HEK293 (cell line): ENCODE data around the gene CCL8.

Experiments used
- CTCF ChIP-seq: fragments of 450-650 bp; formaldehyde crosslinking; IDR thresholded peaks from 2 replicates; pipeline ENCODE4 v1.5.1; 2016; ENCODE audit warnings: missing biosample characterization, missing genetic modification characterization
- GLI2 ChIP-seq: fragments of 450-650 bp; formaldehyde crosslinking; IDR thresholded peaks from 2 replicates; pipeline ENCODE4; 2017; ENCODE audit warnings: missing biosample characterization, missing genetic modification characterization, low read depth, borderline replicate concordance
- IKZF3 ChIP-seq: fragments of 450-650 bp; IDR thresholded peaks from 2 replicates; pipeline ENCODE4 v1.5.0; 2018; ENCODE audit warnings: missing biosample characterization, mild to moderate bottlenecking, missing genetic modification characterization, moderate library complexity
- PRDM10 ChIP-seq: fragments of 450-650 bp; formaldehyde crosslinking; IDR thresholded peaks from 2 replicates; pipeline ENCODE4 v1.5.1; 2016; ENCODE audit warnings: missing biosample characterization, missing genetic modification characterization
- YY1 ChIP-seq: fragments of 450-650 bp; formaldehyde crosslinking; IDR thresholded peaks from 2 replicates; pipeline ENCODE4 v1.5.1; 2018; ENCODE audit warnings: missing biosample characterization, missing genetic modification characterization
- ZNF157 ChIP-seq: fragments of 450-650 bp; formaldehyde crosslinking; IDR thresholded peaks from 2 replicates; pipeline ENCODE4 v1.5.1; 2016; ENCODE audit warnings: missing biosample characterization, missing genetic modification characterization
- ZNF214 ChIP-seq: fragments of 450-650 bp; formaldehyde crosslinking; IDR thresholded peaks from 2 replicates; pipeline ENCODE4 v1.5.1; 2017; ENCODE audit warnings: missing biosample characterization, mild to moderate bottlenecking, missing genetic modification characterization, borderline replicate concordance
- ZNF510 ChIP-seq: fragments of 450-650 bp; formaldehyde crosslinking; IDR thresholded peaks from 2 replicates; pipeline ENCODE4 v1.5.1; 2018; ENCODE audit warnings: mild to moderate bottlenecking, missing genetic modification characterization, missing biosample characterization; ENCODE audit not compliant: insufficient replicate concordance
- ZNF660 ChIP-seq: fragments of 450-650 bp; IDR thresholded peaks from 2 replicates; pipeline ENCODE4 v1.5.1; 2018; ENCODE audit warnings: missing biosample characterization, mild to moderate bottlenecking, missing genetic modification characterization
- ZNF830 ChIP-seq: fragments of 450-650 bp; IDR thresholded peaks from 2 replicates; pipeline ENCODE4 v1.5.0; 2018; ENCODE audit warnings: missing biosample characterization, missing genetic modification characterization, low read depth, mild to moderate bottlenecking, moderate library complexity
- ZSCAN23 ChIP-seq: fragments of 450-650 bp; formaldehyde crosslinking; IDR thresholded peaks from 2 replicates; pipeline ENCODE4 v1.5.1; 2016; ENCODE audit warnings: missing biosample characterization, missing genetic modification characterization
- TF ChIP-seq, protein P1 (sequence below): fragments of 450-650 bp; formaldehyde crosslinking; IDR thresholded peaks from 2 replicates; pipeline ENCODE4 v1.5.1; 2016; ENCODE audit warnings: missing biosample characterization, missing genetic modification characterization, low read depth
- TF ChIP-seq, protein P2 (sequence below): fragments of 450-650 bp; formaldehyde crosslinking; IDR thresholded peaks from 2 replicates; pipeline ENCODE4 v1.5.1; 2016; ENCODE audit warnings: missing biosample characterization, missing genetic modification characterization, low read depth

DNA sequence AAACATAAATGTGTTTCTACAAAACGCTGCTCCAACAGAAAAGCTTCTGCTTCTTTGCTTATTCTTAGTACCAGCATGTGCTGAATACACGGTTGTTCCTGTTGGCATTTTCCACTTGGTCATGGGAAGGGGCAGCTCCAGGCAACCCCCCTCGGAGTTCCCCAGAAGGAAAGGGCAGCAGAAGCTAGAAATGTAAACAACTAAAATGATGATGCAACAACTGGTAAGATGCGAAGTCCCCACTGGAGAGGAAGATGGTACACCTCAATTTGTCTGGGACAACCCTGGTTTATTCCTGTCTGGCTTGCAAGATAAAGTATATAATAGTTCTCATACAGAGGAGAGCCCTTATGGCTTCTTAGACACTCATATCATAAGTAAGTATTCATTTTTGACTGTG lies 27.8 kb downstream of the CCL8 start:
- TF ChIP-seq ZSCAN23 (no peak), IKZF3 (tag by site-specific recombination) (no peak), ZNF830 (tag by site-specific recombination) (no peak), ZNF214 (tag by site-specific recombination) (no peak), ZNF157 (tag by site-specific recombination) (no peak), YY1 (tag by site-specific recombination) (no peak), GLI2 (tag by site-specific recombination) (no peak), ZNF510 (no peak), PRDM10 (peak; percentile 85), CTCF (tag by site-specific recombination) (no peak), ZNF660 (tag by site-specific recombination) (no peak)
- TF ChIP-seq, protein P1, sequence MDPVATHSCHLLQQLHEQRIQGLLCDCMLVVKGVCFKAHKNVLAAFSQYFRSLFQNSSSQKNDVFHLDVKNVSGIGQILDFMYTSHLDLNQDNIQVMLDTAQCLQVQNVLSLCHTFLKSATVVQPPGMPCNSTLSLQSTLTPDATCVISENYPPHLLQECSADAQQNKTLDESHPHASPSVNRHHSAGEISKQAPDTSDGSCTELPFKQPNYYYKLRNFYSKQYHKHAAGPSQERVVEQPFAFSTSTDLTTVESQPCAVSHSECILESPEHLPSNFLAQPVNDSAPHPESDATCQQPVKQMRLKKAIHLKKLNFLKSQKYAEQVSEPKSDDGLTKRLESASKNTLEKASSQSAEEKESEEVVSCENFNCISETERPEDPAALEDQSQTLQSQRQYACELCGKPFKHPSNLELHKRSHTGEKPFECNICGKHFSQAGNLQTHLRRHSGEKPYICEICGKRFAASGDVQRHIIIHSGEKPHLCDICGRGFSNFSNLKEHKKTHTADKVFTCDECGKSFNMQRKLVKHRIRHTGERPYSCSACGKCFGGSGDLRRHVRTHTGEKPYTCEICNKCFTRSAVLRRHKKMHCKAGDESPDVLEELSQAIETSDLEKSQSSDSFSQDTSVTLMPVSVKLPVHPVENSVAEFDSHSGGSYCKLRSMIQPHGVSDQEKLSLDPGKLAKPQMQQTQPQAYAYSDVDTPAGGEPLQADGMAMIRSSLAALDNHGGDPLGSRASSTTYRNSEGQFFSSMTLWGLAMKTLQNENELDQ (tag by site-specific recombination), result no peak
- TF ChIP-seq, protein P2, sequence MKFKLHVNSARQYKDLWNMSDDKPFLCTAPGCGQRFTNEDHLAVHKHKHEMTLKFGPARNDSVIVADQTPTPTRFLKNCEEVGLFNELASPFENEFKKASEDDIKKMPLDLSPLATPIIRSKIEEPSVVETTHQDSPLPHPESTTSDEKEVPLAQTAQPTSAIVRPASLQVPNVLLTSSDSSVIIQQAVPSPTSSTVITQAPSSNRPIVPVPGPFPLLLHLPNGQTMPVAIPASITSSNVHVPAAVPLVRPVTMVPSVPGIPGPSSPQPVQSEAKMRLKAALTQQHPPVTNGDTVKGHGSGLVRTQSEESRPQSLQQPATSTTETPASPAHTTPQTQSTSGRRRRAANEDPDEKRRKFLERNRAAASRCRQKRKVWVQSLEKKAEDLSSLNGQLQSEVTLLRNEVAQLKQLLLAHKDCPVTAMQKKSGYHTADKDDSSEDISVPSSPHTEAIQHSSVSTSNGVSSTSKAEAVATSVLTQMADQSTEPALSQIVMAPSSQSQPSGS, result no peak
